GM12878 (cell line): ENCODE data around the gene HEPHL1. TPM values are rescaled to one million over a fixed set of nuclear protein-coding genes. Genes with fewer than 3 reads are reported as not detected.

ENCODE experiments used
- ATAC-seq: fragments of 200-7000 bp; cut with Tn5 transposase; 3 replicates; pipeline ENCODE4 v1.9.1; 2020; ENCODE audit warnings: mild to moderate bottlenecking, moderate library complexity
- BruUV-seq: library from RNA; stranded (reverse); fragments of 400-500 nt; replicated peaks from 2 replicates; lab custom pipeline; 2021; lab: Mats Ljungman, UMichigan
- CTCF ChIA-PET: fragments of 300-600 bp; sonication (Branson Sonifier 250); formaldehyde crosslinking; extraction: SDS; loops from one replicate; lab custom pipeline; 2021; ENCODE audit warnings: inconsistent platforms; lab: Yijun Ruan, JAX
- POLR2A ChIA-PET: fragments of 350-600 bp; formaldehyde crosslinking; extraction: SDS; loops from one replicate; lab custom pipeline; 2021; ENCODE audit warnings: inconsistent platforms; lab: Charles Lee
- RAD21 ChIA-PET: fragments of 300-600 bp; sonication (Branson Sonifier 250); formaldehyde crosslinking; loops from one replicate; lab custom pipeline; 2023; ENCODE audit warnings: antibody characterized with exemption; ENCODE audit not compliant: unreplicated experiment; lab: Charles Lee
- SMC1A ChIA-PET: fragments of 300-600 bp; sonication (Branson Sonifier 250); formaldehyde crosslinking; loops from one replicate; lab custom pipeline; 2023; ENCODE audit not compliant: unreplicated experiment, uncharacterized antibody; lab: Charles Lee
- DNase-seq: peaks from one replicate; pipeline ENCODE4 v3.0.0-alpha.2; 2011; ENCODE audit warnings: low read depth, low spot score
- FAIRE-seq: peaks from 3 replicates; lab custom pipeline; 2011; peaks lifted over from hg19 to GRCh38; lab: Jason Lieb, UNC
- H2AFZ ChIP-seq: 2 replicates; pipeline ENCODE4 v1.6.0; 2011; ENCODE audit warnings: low read depth, low read length, control low read depth; ENCODE audit not compliant: control insufficient read depth
- H3K27ac ChIP-seq: 2 replicates; pipeline ENCODE4 v1.5.1; 2011; ENCODE audit warnings: control low read depth; ENCODE audit not compliant: control insufficient read depth, insufficient read depth
- H3K27me3 ChIP-seq, 2 experiments: replicated peaks in 1 of 2; 2 replicates each; pipeline versions ENCODE4 v1.6.0 to v1.6.1; 2011; ENCODE audit warnings: low read length in 1 of 2; ENCODE audit not compliant: control insufficient read depth in 2 of 2, insufficient read depth in 2 of 2
- H3K36me3 ChIP-seq, 2 experiments: 2 replicates each; pipeline ENCODE4 v1.5.1; 2011; ENCODE audit warnings: low read length in 1 of 2; ENCODE audit not compliant: control insufficient read depth in 2 of 2, insufficient read depth in 2 of 2
- H3K4me1 ChIP-seq: 2 replicates; pipeline ENCODE4 v1.6.1; 2011; ENCODE audit warnings: mild to moderate bottlenecking, low read length, moderate library complexity, mixed read lengths; ENCODE audit not compliant: control insufficient read depth, insufficient read depth
- H3K4me2 ChIP-seq: 2 replicates; pipeline ENCODE4 v1.6.0; 2011; ENCODE audit warnings: control low read depth; ENCODE audit not compliant: control insufficient read depth, insufficient read depth
- H3K4me3 ChIP-seq: fragments of 200-600 bp; sonication (generic); 2 replicates; pipeline ENCODE4 v1.5.1; 2016
- H3K79me2 ChIP-seq: 2 replicates; pipeline ENCODE4 v1.6.0; 2011; ENCODE audit warnings: low read length; ENCODE audit not compliant: control insufficient read depth, insufficient read depth
- H3K9ac ChIP-seq: 2 replicates; pipeline ENCODE4 v1.8.0; 2011; ENCODE audit warnings: low read length, control low read depth, mixed read lengths; ENCODE audit not compliant: control insufficient read depth, insufficient read depth
- H3K9me3 ChIP-seq: replicated peaks from 3 replicates; pipeline ENCODE4 v1.5.1; 2011; ENCODE audit warnings: mild to moderate bottlenecking, low read length; ENCODE audit not compliant: control insufficient read depth, insufficient read depth
- H4K20me1 ChIP-seq: 2 replicates; pipeline ENCODE4 v1.6.0; 2011; ENCODE audit not compliant: control insufficient read depth, insufficient read depth
- ATF7 ChIP-seq: fragments of 450-650 bp; IDR thresholded peaks from 2 replicates; pipeline ENCODE4 v1.6.1; 2016; ENCODE audit warnings: low read depth, mild to moderate bottlenecking
- FOXM1 ChIP-seq: IDR thresholded peaks from 2 replicates; pipeline ENCODE4 v1.6.1; 2012; ENCODE audit warnings: low read depth, mild to moderate bottlenecking, inconsistent platforms, low read length, moderate library complexity
- GATAD2B ChIP-seq: fragments of 450-650 bp; conservative IDR thresholded peaks from 2 replicates; pipeline ENCODE4 v1.6.1; 2017; ENCODE audit warnings: low read depth, mild to moderate bottlenecking, moderate library complexity
- MYB ChIP-seq: fragments of 150-350 bp; IDR thresholded peaks from 2 replicates; pipeline ENCODE4 v1.6.1; 2014; ENCODE audit warnings: mild to moderate bottlenecking, low read depth, low read length, borderline replicate concordance
- ZBED1 ChIP-seq: IDR thresholded peaks from 2 replicates; pipeline ENCODE4 v1.6.1; 2016; ENCODE audit warnings: borderline replicate concordance
- ZNF217 ChIP-seq: fragments of 450-650 bp; IDR thresholded peaks from 2 replicates; pipeline ENCODE4 v1.6.1; 2017; ENCODE audit warnings: antibody characterized with exemption, mild to moderate bottlenecking
- WGBS: methylation state at CpG from one replicate; pipeline ENCODE4 v1.1.6; 2016; ENCODE audit warnings: low lambda C conversion rate; ENCODE audit not compliant: insufficient replicate concordance, insufficient coverage; ENCODE audit errors: missing lambda C conversion rate; 5-methylcytosine and 5-hydroxymethylcytosine counted together
- in situ Hi-C: fragments of 300-500 bp; cut with MboI; formaldehyde crosslinking; loops from 9 replicates; pipeline ENCODE4 v1.14.3; 2018; ENCODE audit warnings: mixed read lengths
- intact Hi-C: fragments of 100-400 bp; cut with micrococcal nuclease; formaldehyde crosslinking; loops from one replicate; pipeline ENCODE4 v1.14.2; 2022; ENCODE audit not compliant: unreplicated experiment
- polyA plus RNA-seq, 11 experiments: library from polyadenylated mRNA; depleted of rRNA in 4 of 11; unstranded in 6 of 11; stranded (reverse) in 5 of 11; fragments of >200 nt; fragmentation: Nextera tagmentation in 4 of 11; fragmentation: Illumina TruSeq in 1 of 11; extraction: Ambion mirVana in 4 of 11; extraction: Trizol in 1 of 11; gene quantifications; 1 replicate in 1 of 11; 2 replicates in 10 of 11; pipeline versions ENCODE4 v1.2.1 to v1.2.3, GENCODE V29; 2011 to 2016; ENCODE audit warnings: inconsistent platforms in 2 of 11, missing spikeins in 2 of 11, low read depth in 1 of 11
- total RNA-seq, 4 experiments: library from RNA; depleted of rRNA in 3 of 4; stranded (reverse); fragments of >200 nt in 3 of 4; fragmentation: Illumina TruSeq in 1 of 4; extraction: Trizol in 1 of 4; gene quantifications; 2 replicates each; pipeline versions ENCODE4 v1.2.1 to v1.2.3, GENCODE V29; 2013 to 2021
- TF ChIP-seq, protein P1 (sequence below): fragments of 450-650 bp; IDR thresholded peaks from 2 replicates; pipeline ENCODE4 v1.6.1; 2016; ENCODE audit warnings: mild to moderate bottlenecking

The HEPHL1 gene
- total and polyA plus RNA-seq, 10 of the 15 experiments (the other 5 are each of a cell fraction or from before 2014, with no cell fraction given), result 0.02 to 0.08 (median 0.05) TPM; not detected in 6

GRCh38 chr11:94032725-94033124, 11.6 kb downstream of the HEPHL1 start:
- no peak for ATAC-seq
- 28% methylated on average over 8 of the region's 8 CpGs for WGBS
- Histone ChIP-seq H2AFZ (no peak overlapping the region), H4K20me1 (no peaks in the 10 kb centered on the region), H3K9me3 (no peaks in the 10 kb centered on the region), H3K4me3 (no peak overlapping the region), H3K79me2 (no peaks in the 10 kb centered on the region), H3K4me1 (no peaks in the 10 kb centered on the region), H3K27ac (no peak overlapping the region), H3K4me2 (no peak overlapping the region), H3K27me3 (no peaks in the 10 kb centered on the region), H3K36me3 (no peaks in the 10 kb centered on the region), H3K9ac (no peak overlapping the region)
- FAIRE-seq, result no peak
- POLR2A ChIA-PET, result no interaction called here
- RAD21 ChIA-PET, result no interaction called here
- intact Hi-C loops (no loop called here), in situ Hi-C loops (no loop called here)
- BruUV-seq, result no TSS peak
- DNase-seq, result no peak
- SMC1A ChIA-PET, result no interaction called here
- TF ChIP-seq MYB, result no peak
- TF ChIP-seq FOXM1, result no peak
- CTCF ChIA-PET, result no interaction called here

- Histone ChIP-seq H4K20me1 (no peaks in the 10 kb centered on the region), H2AFZ (no peak overlapping the region), H3K27ac (no peak overlapping the region), H3K79me2 (no peaks in the 10 kb centered on the region), H3K9me3 (no peaks in the 10 kb centered on the region), H3K4me3 (no peak overlapping the region), H3K27me3 (no peaks in the 10 kb centered on the region), H3K9ac (no peak overlapping the region), H3K4me1 (no peaks in the 10 kb centered on the region), H3K4me2 (no peak overlapping the region), H3K36me3 (no peaks in the 10 kb centered on the region)
- ATAC-seq (no peak), FAIRE-seq (no peak), DNase-seq (no peak)
- ChIA-PET RAD21 (no interaction called here), POLR2A (no interaction called here), SMC1A (no interaction called here), CTCF (no interaction called here)
- TF ChIP-seq ZBED1, result no peak
- no peak for TF ChIP-seq ATF7
- no peak for TF ChIP-seq GATAD2B
- no peak for TF ChIP-seq ZNF217
- TF ChIP-seq, protein P1, sequence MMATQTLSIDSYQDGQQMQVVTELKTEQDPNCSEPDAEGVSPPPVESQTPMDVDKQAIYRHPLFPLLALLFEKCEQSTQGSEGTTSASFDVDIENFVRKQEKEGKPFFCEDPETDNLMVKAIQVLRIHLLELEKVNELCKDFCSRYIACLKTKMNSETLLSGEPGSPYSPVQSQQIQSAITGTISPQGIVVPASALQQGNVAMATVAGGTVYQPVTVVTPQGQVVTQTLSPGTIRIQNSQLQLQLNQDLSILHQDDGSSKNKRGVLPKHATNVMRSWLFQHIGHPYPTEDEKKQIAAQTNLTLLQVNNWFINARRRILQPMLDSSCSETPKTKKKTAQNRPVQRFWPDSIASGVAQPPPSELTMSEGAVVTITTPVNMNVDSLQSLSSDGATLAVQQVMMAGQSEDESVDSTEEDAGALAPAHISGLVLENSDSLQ, result no peak
- WGBS, result 0% methylated on average over 1 of the region's 1 CpG
- intact Hi-C loops (no loop called here), in situ Hi-C loops (no loop called here)
- no TSS peak for BruUV-seq
These were observed 13.1 kb downstream of the HEPHL1 start for GRCh38 chr11:94034207-94034606.
